Fibroblast of peridontal ligament (primary cell): ENCODE measurements around the gene LEO1.
"Not testable (repeated sequence)": the region's sequence is repeated elsewhere in the genome, so short reads cannot be mapped to it uniquely, and the experiment has no call there.

Source experiments
- DNase-seq: peaks from one replicate; pipeline ENCODE4 v3.0.0-alpha.2; 2010; ENCODE audit errors: extremely low read depth

The LEO1 gene

GRCh38 chr15:52003710-52004109 is 32.1 kb upstream of the LEO1 start:
- DNase-seq = no peak

- DNase-seq = not testable (repeated sequence)
Measured at GRCh38 chr15:52003089-52003488, 31.5 kb upstream of the LEO1 start.

- DNase-seq = no peak
Measured at GRCh38 chr15:52002351-52002750, 30.8 kb upstream of the LEO1 start.

GRCh38 chr15:51992953-51993352 is 21.4 kb upstream of the LEO1 start:
- no peak for DNase-seq

- DNase-seq = no peak
Measured at GRCh38 chr15:51991141-51991540, 19.6 kb upstream of the LEO1 start.

- DNase-seq = no peak
Measured at GRCh38 chr15:51982770-51983103, 11.2 kb upstream of the LEO1 start.

GRCh38 chr15:51982013-51982769 is 10.6 kb upstream of the LEO1 start:
- DNase-seq = peak; percentile 90

GRCh38 chr15:51973775-51974174 is 2.2 kb upstream of the LEO1 start:
- DNase-seq = no peak

- no peak for DNase-seq
Measured at GRCh38 chr15:51973220-51973619, 1.6 kb upstream of the LEO1 start.

GRCh38 chr15:51971032-51971374 is 575 bp downstream of the LEO1 start:
- no peak for DNase-seq

GRCh38 chr15:51970132-51970817 is 1.3 kb downstream of the LEO1 start:
- no peak for DNase-seq

- DNase-seq = no peak
Measured at GRCh38 chr15:51969728-51970127, 1.9 kb downstream of the LEO1 start.

GRCh38 chr15:51967583-51967982 is 4.0 kb downstream of the LEO1 start:
- no peak for DNase-seq

GRCh38 chr15:51966192-51966591 is 5.4 kb downstream of the LEO1 start:
- no peak for DNase-seq

- no peak for DNase-seq
Measured at GRCh38 chr15:51965691-51966090, 5.9 kb downstream of the LEO1 start.

GRCh38 chr15:51955504-51955903 is 16.1 kb downstream of the LEO1 start:
- no peak for DNase-seq

- no peak for DNase-seq
Measured at GRCh38 chr15:51952805-51953204, 18.8 kb downstream of the LEO1 start.

GRCh38 chr15:51947124-51947523 is 24.5 kb downstream of the LEO1 start:
- DNase-seq = no peak

GRCh38 chr15:51939216-51939615 is 32.4 kb downstream of the LEO1 start:
- no peak for DNase-seq

- DNase-seq = no peak
Measured at GRCh38 chr15:51938286-51938685, 33.3 kb downstream of the LEO1 start.

GRCh38 chr15:51936105-51936478 is 35.5 kb downstream of the LEO1 start:
- no peak for DNase-seq

- no peak for DNase-seq
Measured at GRCh38 chr15:51935466-51936104, 36.0 kb downstream of the LEO1 start.

- DNase-seq = no peak
Measured at GRCh38 chr15:51932161-51932560, 39.4 kb downstream of the LEO1 start.
